OCI-LY3 (cell line): ENCODE measurements around the gene FOXA3.

ENCODE experiments used
- EZH2phosphoT487 ChIP-seq: fragments of 200-600 bp; shearing (Covaris generic); IDR thresholded peaks from 2 replicates; pipeline ENCODE4 v1.6.1; 2018; ENCODE audit warnings: antibody characterized with exemption, mixed run types, low read depth
- TF ChIP-seq, protein P1 (sequence below): fragments of 200-600, 300-600 bp; sonication (generic); IDR thresholded peaks from 2 replicates; pipeline ENCODE4 v1.5.1; 2014; ENCODE audit warnings: antibody characterized with exemption, low read length, low read depth

DNA sequence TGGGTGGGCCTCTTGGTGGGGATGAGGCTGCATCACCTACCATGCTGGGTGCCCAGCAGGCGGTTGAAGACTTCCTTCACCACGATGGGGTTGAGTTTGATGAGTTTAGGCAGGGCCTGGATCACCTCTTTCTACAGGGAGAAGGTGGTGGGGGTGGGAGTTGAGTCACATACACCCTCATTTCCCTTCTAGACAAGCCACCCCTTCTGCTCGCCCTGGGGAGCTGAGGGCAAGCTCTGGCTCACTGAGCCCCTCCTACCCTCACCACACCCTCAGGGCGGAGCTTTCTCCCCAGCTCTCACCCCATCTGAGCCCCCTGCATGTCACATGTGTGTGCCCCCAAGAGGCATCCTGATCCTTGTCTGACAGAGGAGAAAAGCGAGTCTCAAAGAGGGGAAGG lies 41.4 kb upstream of the FOXA3 start:
- TF ChIP-seq, protein P1, sequence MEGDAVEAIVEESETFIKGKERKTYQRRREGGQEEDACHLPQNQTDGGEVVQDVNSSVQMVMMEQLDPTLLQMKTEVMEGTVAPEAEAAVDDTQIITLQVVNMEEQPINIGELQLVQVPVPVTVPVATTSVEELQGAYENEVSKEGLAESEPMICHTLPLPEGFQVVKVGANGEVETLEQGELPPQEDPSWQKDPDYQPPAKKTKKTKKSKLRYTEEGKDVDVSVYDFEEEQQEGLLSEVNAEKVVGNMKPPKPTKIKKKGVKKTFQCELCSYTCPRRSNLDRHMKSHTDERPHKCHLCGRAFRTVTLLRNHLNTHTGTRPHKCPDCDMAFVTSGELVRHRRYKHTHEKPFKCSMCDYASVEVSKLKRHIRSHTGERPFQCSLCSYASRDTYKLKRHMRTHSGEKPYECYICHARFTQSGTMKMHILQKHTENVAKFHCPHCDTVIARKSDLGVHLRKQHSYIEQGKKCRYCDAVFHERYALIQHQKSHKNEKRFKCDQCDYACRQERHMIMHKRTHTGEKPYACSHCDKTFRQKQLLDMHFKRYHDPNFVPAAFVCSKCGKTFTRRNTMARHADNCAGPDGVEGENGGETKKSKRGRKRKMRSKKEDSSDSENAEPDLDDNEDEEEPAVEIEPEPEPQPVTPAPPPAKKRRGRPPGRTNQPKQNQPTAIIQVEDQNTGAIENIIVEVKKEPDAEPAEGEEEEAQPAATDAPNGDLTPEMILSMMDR, result no peak
- no peak for TF ChIP-seq EZH2phosphoT487
